NCI-H1105 (cell line): ENCODE results near the gene SFT2D3.

Experiments
- DNase-seq: peaks from one replicate; lab custom pipeline; 2025; lab: John Stamatoyannopoulos, UW

Gene SFT2D3

GRCh38 chr2:127707890-127708648 is 6.8 kb downstream of the SFT2D3 start:
- DNase-seq, result no peak

- DNase-seq, result no peak
These were observed 8.0 kb downstream of the SFT2D3 start for GRCh38 chr2:127709336-127709735.

- no peak for DNase-seq
These were observed 11.7 kb downstream of the SFT2D3 start for GRCh38 chr2:127712999-127713398.

GRCh38 chr2:127713562-127713961 is 12.3 kb downstream of the SFT2D3 start:
- no peak for DNase-seq

- DNase-seq, result no peak
These were observed 14.6 kb downstream of the SFT2D3 start for GRCh38 chr2:127715778-127716449.

GRCh38 chr2:127718271-127718670 is 17.0 kb downstream of the SFT2D3 start:
- no peak for DNase-seq

GRCh38 chr2:127719301-127720218 is 18.3 kb downstream of the SFT2D3 start:
- no peak for DNase-seq

GRCh38 chr2:127721311-127721977 is 20.1 kb downstream of the SFT2D3 start:
- DNase-seq, result no peak

- no peak for DNase-seq
These were observed 20.7 kb downstream of the SFT2D3 start for GRCh38 chr2:127721978-127722355.

GRCh38 chr2:127722807-127723206 is 21.5 kb downstream of the SFT2D3 start:
- DNase-seq, result no peak

GRCh38 chr2:127726158-127726880 is 25.0 kb downstream of the SFT2D3 start:
- no peak for DNase-seq

- no peak for DNase-seq
These were observed 32.0 kb downstream of the SFT2D3 start for GRCh38 chr2:127733113-127733815.

- DNase-seq, result no peak
These were observed 32.7 kb downstream of the SFT2D3 start for GRCh38 chr2:127733816-127734537.

GRCh38 chr2:127735044-127735443 is 33.7 kb downstream of the SFT2D3 start:
- no peak for DNase-seq

GRCh38 chr2:127735537-127736399 is 34.5 kb downstream of the SFT2D3 start:
- DNase-seq, result no peak

GRCh38 chr2:127737892-127738291 is 36.6 kb downstream of the SFT2D3 start:
- no peak for DNase-seq

- no peak for DNase-seq
These were observed 38.5 kb downstream of the SFT2D3 start for GRCh38 chr2:127739800-127740199.

GRCh38 chr2:127740665-127741288 is 39.5 kb downstream of the SFT2D3 start:
- DNase-seq, result no peak
